Small intestine (tissue), 7 donors: ENCODE data around the gene MYO18A. TPM values are rescaled to one million over a fixed set of nuclear protein-coding genes. Genes with fewer than 3 reads are reported as not detected.

Experiments
- DNase-seq, 2 donors: peaks; one replicate each; pipeline versions ENCODE4 v3.0.0 to v3.0.0-alpha.2; 2013
- FAIRE-seq: peaks from 2 replicates; lab custom pipeline; 2012; peaks lifted over from hg19 to GRCh38; lab: Jason Lieb, UNC
- H3K27ac ChIP-seq, 3 donors: one replicate each; pipeline ENCODE4 v1.5.1; 2013; ENCODE audit warnings: low read length in 2 of 3, mild to moderate bottlenecking in 2 of 3, control low read depth in 1 of 3, inconsistent platforms in 1 of 3, low read depth in 1 of 3, moderate library complexity in 1 of 3
- H3K27me3 ChIP-seq, 3 donors: one replicate each; pipeline ENCODE4 v1.6.1; 2013; ENCODE audit warnings: low read length in 3 of 3, inconsistent platforms in 1 of 3; ENCODE audit not compliant: control insufficient read depth in 3 of 3, insufficient read depth in 3 of 3
- H3K36me3 ChIP-seq, 3 donors: one replicate each; pipeline ENCODE4 v1.6.1; 2013; ENCODE audit warnings: low read length in 3 of 3, inconsistent platforms in 1 of 3, low read depth in 1 of 3, mild to moderate bottlenecking in 1 of 3, moderate library complexity in 1 of 3; ENCODE audit not compliant: control insufficient read depth in 3 of 3, insufficient read depth in 2 of 3
- H3K4me1 ChIP-seq, 3 donors: one replicate each; pipeline ENCODE4 v1.6.1; 2013; ENCODE audit warnings: low read length in 2 of 3, inconsistent platforms in 1 of 3, low read depth in 1 of 3, mild to moderate bottlenecking in 1 of 3, moderate library complexity in 1 of 3; ENCODE audit not compliant: control insufficient read depth in 3 of 3, insufficient read depth in 2 of 3
- H3K4me3 ChIP-seq, 3 donors: one replicate each; pipeline ENCODE4 v1.5.1; 2013; ENCODE audit warnings: low read length in 3 of 3, control low read depth in 1 of 3, inconsistent platforms in 1 of 3, low read depth in 1 of 3, mild to moderate bottlenecking in 1 of 3, moderate library complexity in 1 of 3
- H3K9me3 ChIP-seq, 2 donors: one replicate each; pipeline ENCODE4 v1.6.1; 2013; ENCODE audit warnings: low read depth in 1 of 2, low read length in 1 of 2; ENCODE audit not compliant: control insufficient read depth in 2 of 2, insufficient read depth in 1 of 2
- WGBS, 3 donors: extraction: QIAGEN DNeasy Blood & Tissue Kit; methylation state at CpG; one replicate each; pipeline ENCODE4 v1.1.7; 2013; 5-methylcytosine and 5-hydroxymethylcytosine counted together
- polyA plus RNA-seq, 4 donors: library from polyadenylated mRNA; stranded (reverse) in 3 of 4; unstranded in 1 of 4; fragments of 200-250 nt in 3 of 4; fragments of 120-200 nt in 1 of 4; gene quantifications; one replicate each; pipeline versions ENCODE4 v1.2.1 to v1.2.3, GENCODE V29; 2013
- donor health status: healthy with polysubstance abuse.
- donor health status: control.
- donor health status: control.
- donor health status: Bipolar disorder and iron deficiency.
- donor health status: healthy.

The MYO18A gene
- polyA plus RNA-seq, 4 donors = 42.9 to 66.9 (median 55.4) TPM

DNA sequence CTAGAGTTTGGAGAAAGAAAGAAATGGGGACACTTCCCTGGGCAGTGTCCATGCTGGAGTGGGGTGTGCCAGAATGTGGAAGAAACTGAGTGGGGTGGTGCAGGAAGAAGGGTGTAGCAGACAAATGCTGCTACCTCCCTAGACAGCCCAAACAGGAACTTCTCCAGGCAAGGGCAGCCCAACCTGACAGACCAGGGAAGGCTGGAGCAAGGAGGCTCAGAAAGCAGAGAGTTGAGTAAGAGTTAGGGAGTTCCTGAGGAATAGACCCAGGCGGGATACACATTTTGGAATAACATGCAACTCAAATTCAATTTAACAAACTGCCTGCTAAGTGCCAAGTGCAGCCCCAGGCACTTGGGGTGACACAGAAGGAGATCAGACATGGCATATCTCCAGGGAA is 1.0 kb upstream of the MYO18A start:
- Histone ChIP-seq H3K36me3 (peaks cover 0 to 5% (median 0%) of the 10 kb centered on the region in 3 donors), H3K9me3 (no peaks in the 10 kb centered on the region), H3K4me3 (no peak overlapping the region), H3K4me1 (peaks cover 0 to 36% (median 2%) of the 10 kb centered on the region in 3 donors), H3K27ac (no peak overlapping the region), H3K27me3 (no peaks in the 10 kb centered on the region)
- FAIRE-seq (no peak), DNase-seq (no peak)
- 67 to 90% (median 83%) methylated on average over 1 of the region's 1 CpG for WGBS, 3 donors

GRCh38 chr17:29180788-29181160 is 576 bp upstream of the MYO18A start:
- H3K9me3 ChIP-seq = no peaks in the 10 kb centered on the region
- FAIRE-seq = no peak
- H3K4me1 ChIP-seq = peaks cover 0 to 39% (median 2%) of the 10 kb centered on the region in 3 donors
- peak overlapping the region in 1 of 3 donors; percentile 32 for H3K4me3 ChIP-seq
- H3K36me3 ChIP-seq = peaks cover 0 to 5% (median 0%) of the 10 kb centered on the region in 3 donors
- H3K27ac ChIP-seq = peak overlapping the region; percentile 74 to 89 (median 75)
- DNase-seq = peak in 1 of 2 donors; percentile 16
- H3K27me3 ChIP-seq = no peaks in the 10 kb centered on the region
- 69 to 74% (median 71%) methylated on average over 4 of the region's 4 CpGs for WGBS, 3 donors

DNA sequence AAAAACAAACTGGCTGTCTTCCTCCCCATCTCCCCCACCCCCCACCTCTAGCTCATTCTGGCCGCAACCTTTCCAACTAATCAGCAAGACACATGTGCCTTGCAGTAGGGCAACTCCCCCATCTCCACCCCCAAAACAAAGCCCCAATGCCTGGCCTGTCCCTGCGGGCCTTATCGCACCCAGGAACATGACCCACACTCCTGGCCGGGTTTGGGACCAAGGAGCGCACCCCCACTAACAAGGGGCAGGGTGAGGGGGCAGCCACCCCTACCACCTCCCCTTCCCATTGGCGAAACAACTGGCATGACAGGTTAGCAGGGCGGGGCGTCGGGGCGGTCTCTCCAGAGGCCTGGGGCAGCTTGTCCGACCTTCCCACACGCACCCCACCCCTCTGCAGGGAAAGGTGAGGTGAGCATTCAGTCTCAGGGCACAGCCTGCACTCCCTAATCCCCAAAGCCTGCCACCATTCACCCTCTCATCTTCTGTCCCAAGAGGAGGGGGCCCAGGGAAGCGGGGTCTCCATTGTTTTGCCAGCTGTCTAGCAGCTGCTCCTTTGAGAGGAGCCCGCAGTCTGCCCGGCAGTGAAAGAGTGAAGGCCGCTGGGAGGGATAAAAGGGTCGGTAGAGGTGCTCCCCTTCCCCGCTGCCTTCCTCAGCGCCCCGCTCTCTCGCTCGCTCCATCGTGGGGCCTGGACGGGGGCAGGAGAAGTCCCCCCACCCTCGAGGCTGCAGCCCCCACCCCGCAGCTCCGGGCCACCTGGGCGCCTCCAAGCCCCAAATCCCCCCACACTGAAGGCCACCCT is 765 bp downstream of the MYO18A start:
- Histone ChIP-seq H3K27ac (peak overlapping the region; percentile 89 to 97 (median 94)), H3K4me1 (peaks cover 0 to 39% (median 2%) of the 10 kb centered on the region in 3 donors), H3K4me3 (peak overlapping the region; percentile 44 to 73 (median 50)), H3K36me3 (peaks cover 0 to 8% (median 0%) of the 10 kb centered on the region in 3 donors), H3K27me3 (no peaks in the 10 kb centered on the region), H3K9me3 (no peaks in the 10 kb centered on the region)
- DNase-seq = peak; percentile 90 to 91
- no peak for FAIRE-seq
- 8 to 25% (median 23%) methylated on average over 23 to 28 of the region's 28 CpGs for WGBS, 3 donors

DNA sequence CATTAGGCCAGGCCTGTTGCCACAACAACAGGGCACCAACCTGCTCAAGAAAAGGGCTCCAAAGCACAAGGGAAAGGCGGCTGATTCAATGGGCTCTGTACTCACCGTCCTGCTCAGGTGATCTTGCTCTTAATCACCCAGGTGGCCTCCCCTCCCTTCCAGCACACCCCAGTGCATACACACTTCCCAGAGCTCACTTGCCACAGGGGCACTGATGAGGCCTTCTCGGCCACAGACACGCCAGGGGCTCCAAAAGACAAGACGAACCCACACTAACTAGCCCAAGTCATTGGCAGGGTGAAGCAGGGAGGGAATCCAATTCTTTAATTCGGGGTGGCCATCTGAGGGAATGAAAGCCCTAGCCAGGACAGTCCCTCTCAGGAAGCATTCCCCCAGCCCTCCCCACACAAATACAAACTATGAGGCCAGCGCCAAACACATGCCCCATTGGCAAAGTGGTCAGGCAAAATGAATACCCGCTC is 1.4 kb downstream of the MYO18A start:
- FAIRE-seq = no peak
- peak overlapping the region in 2 of 3 donors; percentile 50 to 73 for H3K4me3 ChIP-seq
- H3K27me3 ChIP-seq = no peaks in the 10 kb centered on the region
- WGBS, 3 donors = 9 to 41% (median 25%) methylated on average over 8 of the region's 8 CpGs
- peaks cover 0 to 12% (median 0%) of the 10 kb centered on the region in 3 donors for H3K36me3 ChIP-seq
- DNase-seq = peak; percentile 77 to 83
- peak overlapping the region; percentile 89 to 97 (median 94) for H3K27ac ChIP-seq
- H3K4me1 ChIP-seq = peaks cover 0 to 39% (median 2%) of the 10 kb centered on the region in 3 donors
- no peaks in the 10 kb centered on the region for H3K9me3 ChIP-seq

DNA sequence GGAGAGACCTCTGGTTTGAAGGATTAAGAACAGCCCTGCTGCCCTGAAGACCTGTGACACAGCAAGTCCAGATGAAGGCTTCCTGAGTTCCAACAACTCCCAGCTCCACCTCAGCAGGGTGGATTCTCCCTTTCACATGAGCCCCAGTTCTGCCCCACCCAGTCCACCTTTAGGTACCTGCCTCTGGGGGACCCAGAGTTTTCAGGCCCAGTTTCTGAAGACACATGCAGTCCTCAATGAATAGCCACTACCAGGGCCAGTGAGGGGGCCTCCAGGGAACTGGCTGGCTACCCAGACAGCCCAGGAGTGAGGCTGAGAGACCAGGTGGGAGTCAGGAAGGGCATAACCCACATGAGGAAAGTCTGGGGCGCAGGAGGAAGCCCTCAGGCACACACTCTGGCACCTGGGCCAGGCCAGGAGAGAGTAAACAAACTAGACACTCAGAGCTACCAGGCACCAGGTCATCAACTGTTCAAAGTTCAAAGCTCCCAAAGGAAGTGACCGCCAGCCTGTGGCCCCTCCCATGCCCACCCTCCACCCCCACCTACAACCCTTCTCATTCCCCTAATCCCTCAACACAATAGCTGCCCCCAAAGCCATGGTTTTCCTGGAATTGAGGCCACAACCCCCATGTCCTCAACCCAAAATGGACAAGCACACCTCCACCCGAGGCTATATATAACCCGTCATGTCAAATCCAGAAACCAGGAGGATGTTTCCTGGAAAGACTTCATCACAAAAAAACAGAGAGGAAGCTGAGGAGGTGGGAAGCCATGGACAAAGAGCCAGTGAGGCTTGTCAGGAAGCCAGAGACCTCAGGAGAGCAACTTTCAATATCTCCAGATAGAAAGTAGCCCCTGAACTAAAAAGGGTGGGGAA is 2.1 kb downstream of the MYO18A start:
- peak overlapping the region; percentile 89 to 97 (median 94) for H3K27ac ChIP-seq
- peak overlapping the region in 2 of 3 donors; percentile 62 to 79 for H3K4me3 ChIP-seq
- no peaks in the 10 kb centered on the region for H3K9me3 ChIP-seq
- WGBS, 3 donors = 20 to 49% (median 24%) methylated on average over 4 of the region's 4 CpGs
- no peaks in the 10 kb centered on the region for H3K27me3 ChIP-seq
- peaks cover 0 to 39% (median 2%) of the 10 kb centered on the region in 3 donors for H3K4me1 ChIP-seq
- peaks cover 0 to 15% (median 0%) of the 10 kb centered on the region in 3 donors for H3K36me3 ChIP-seq
- FAIRE-seq (no peak), DNase-seq (peak; percentile 79 to 88)

GRCh38 chr17:29177541-29177870 is 2.7 kb downstream of the MYO18A start:
- Histone ChIP-seq H3K27ac (peak overlapping the region; percentile 89 to 97 (median 94)), H3K4me1 (peaks cover 0 to 39% (median 4%) of the 10 kb centered on the region in 3 donors), H3K4me3 (peak overlapping the region in 2 of 3 donors; percentile 62 to 79), H3K36me3 (peaks cover 0 to 15% (median 0%) of the 10 kb centered on the region in 3 donors), H3K27me3 (no peaks in the 10 kb centered on the region), H3K9me3 (no peaks in the 10 kb centered on the region)
- FAIRE-seq (no peak), DNase-seq (no peak)
- 19 to 58% (median 44%) methylated on average over 3 of the region's 3 CpGs for WGBS, 3 donors

DNA sequence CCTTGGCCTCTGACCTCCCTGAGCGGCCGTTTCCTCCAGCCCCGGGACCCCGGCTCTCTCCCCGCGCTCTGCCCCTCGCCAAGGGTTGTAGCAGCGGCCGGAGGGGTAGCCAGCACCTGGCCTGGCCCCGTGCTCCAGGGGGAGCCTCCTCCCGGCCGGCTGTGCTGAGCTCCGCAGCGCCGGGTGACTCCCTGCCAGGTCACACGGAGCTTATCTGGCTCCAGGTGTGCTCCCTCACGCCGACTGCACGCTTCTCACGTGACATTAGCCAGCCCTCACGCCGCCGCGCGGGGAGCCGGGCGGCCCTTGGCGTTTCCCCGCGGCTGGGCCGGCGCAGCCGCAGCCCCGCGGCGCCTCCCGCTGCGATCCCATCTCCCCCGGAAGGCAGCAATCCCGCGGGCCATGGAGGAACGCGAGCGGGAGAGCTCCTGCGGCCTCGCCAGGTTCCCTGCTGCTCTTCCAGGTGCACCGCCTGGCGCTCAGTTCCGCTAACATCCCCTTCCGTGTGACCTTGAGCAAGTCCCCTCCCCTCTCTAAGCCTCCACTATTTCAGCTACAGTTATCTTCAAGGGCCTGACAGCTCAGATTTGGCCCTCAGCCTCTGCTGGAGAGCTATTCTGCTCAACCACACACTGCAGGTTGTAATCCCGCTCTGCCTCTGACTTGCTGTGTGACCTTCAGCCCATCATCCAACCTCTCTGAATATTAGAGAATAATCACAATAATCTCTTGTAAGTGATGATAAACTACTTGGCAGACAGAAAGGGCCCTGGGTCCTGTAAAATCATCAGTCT is 3.4 kb downstream of the MYO18A start:
- DNase-seq (peak; percentile 89 to 92), FAIRE-seq (no peak)
- Histone ChIP-seq H3K4me1 (peaks cover 0 to 39% (median 5%) of the 10 kb centered on the region in 3 donors), H3K27me3 (no peaks in the 10 kb centered on the region), H3K4me3 (peak overlapping the region; percentile 40 to 79 (median 62)), H3K9me3 (no peaks in the 10 kb centered on the region), H3K36me3 (peaks cover 0 to 15% (median 0%) of the 10 kb centered on the region in 3 donors), H3K27ac (peak overlapping the region; percentile 89 to 97 (median 94))
- 1 to 2% (median 1%) methylated on average over 41 to 51 of the region's 51 CpGs for WGBS, 3 donors
